ENCODE data around the gene GCG.
A peak's percentile ranks its signal among the peaks of the same experiment; 100 is the strongest.

GCG gene

DNA sequence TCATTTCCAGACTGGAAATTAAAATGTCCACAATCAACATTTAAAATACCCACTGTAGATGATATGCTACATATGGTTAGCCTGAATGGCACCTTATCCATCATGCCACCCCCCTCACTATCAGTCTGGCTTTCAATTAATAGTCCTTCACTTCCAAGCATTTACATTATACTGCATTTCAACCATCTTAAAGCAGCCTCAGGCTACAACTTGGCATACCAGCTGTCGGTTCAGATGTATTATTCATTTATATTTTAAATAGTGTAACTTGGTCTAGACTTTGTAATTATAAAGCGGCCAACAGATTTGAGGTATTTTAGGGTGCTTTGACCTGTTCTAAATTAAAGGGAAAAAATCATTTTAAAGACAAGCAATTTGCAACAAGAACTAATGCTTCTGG lies 2.6 kb downstream of the GCG start:
- no peak for DNase-seq (ENCODE audit: low read depth)

DNA sequence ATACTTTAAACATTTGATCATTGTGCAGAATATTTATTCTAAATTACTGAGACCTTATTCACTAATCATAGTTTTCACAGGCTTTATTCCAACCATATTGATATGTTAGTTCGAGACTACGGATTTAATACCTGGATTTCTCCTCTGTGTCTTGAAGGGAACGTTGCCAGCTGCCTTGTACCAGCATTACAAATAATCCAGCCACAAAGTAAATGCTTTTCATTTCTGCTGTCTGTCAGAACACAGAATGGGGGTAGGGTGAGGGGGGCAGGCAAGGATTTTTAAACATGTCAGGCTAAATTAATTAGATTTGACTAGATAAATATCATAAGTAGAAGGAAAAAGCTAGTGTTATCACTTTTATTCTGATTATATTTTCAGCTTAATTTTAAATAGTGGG lies 3.1 kb downstream of the GCG start:
- no peak for DNase-seq (ENCODE audit: low read depth)

DNA sequence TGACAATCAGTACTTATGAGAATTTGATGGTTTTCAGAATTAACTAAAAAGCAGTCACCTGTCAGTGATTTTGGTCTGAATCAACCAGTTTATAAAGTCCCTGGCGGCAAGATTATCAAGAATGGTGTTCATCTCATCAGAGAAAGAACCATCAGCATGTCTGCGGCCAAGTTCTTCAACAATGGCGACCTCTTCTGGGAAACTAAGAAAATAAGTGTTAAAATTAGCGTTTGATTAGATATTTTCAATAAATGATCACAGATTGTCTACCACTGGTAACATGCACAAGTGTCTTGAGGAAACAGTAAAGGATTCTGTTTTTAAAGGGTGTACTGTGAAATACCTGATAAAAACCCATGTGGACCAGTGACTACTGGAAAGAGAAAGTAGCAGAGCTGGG lies 8.1 kb downstream of the GCG start:
- no peak for DNase-seq (ENCODE audit: low read depth)

DNA sequence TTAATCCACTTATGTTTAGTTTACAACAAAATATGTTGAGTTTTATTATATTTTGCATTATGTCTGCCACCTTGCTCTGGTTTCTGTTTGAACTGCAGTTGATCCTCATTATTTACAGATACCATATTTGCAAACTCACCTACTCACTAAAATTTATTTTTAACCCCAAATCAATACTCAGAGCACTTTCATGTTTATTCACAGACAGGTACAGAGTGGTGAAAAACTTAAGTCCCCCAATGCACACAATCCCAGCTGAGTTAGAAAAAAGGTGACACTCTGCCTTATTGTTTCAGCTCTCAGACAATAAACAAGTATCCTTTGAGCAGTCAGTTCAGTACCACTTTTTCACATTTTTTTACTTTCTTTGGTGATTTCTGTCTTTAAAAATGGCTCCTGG lies 13.7 kb downstream of the GCG start:
- DNase-seq (ENCODE audit: low read depth), result no peak

GRCh38 chr2:162127422-162127821 lies 24.6 kb downstream of the GCG start:
- DNase-seq (ENCODE audit: low read depth), result no peak

GRCh38 chr2:162126527-162126926 lies 25.5 kb downstream of the GCG start:
- DNase-seq (ENCODE audit: low read depth), result no peak

DNA sequence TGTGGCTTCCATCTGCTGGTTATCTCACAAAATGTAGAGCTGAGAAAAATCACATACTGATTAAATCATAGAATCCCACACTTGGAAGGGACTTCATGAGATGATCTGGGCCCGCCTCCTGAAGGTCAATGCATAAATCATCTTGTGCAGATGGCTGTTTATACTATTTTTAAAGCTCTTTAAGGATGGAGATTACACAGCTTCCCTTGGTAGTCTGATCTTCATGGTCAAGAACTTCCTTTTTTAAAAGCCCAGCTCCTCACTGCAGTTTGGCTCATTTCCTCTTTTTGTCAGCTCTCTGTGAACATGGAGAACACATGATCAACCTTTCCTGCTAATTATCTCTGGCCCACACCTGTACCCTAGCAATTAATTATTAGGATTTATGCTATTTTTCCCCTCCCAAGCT lies 25.9 kb downstream of the GCG start:
- no peak for DNase-seq (ENCODE audit: low read depth)

DNA sequence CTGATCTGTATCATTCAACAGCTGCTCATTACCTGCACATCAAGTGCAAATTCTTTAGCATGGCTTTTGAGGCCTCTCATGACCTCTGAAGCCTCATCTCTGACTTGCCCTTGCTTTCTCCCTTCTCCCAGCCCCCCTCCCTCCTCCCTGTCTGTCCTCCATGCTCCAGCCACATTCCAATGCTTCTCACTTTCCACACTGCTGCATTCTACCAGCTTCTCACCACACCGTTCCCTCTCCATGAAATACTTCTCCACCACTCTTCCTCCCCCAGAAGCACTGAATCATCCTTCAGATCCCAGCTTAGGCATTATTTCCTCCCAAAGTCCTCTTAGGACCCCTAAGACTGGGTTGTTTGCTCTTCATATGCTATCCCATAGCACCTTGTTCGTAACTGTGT lies 26.9 kb downstream of the GCG start:
- no peak for DNase-seq (ENCODE audit: low read depth)

GRCh38 chr2:162123806-162124758 lies 28.0 kb downstream of the GCG start:
- DNase-seq (ENCODE audit: low read depth), result peak; percentile 51

DNA sequence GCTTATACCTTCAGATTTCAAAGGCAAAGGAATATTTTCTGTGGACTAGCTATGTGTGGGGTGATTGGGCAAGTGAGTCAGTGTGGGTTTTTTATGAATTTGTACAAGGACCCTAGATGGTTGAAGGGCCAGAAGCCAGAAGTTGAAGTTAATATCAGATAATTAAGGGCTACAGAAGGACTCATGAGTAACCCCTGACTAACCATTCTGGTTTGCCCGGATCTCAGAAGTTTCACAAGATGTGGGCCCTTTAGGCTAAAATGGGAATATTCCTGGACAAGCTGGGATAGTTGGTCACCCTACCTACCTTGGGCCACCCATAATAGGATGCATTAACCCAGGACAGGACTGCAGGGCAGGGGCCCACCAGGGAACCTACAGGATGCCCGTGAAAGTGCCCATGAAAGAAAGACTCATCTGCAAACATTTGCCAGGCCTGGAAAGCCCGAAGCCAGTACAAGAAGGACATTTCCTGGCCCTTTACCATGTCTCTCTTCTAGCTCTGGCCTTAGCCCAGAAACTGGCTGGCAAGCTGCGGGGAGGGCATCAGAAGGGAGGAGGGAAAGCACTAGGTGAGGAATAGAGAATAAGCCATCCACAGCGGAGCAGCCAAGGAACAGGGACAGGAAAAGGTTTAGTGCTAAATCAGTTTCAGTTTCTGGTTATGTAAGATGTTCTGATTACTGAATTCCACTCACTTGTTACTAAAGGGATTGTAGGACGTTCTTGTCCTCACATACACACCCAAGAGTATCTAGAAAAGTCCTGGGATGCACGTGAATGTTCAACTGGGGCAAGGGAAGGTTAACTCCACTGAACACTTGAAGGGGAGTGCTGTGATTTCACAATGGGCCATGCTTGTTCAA lies 33.6 kb downstream of the GCG start:
- peak; percentile 80 for DNase-seq (ENCODE audit: low read depth)

GRCh38 chr2:162116352-162116751 lies 35.7 kb downstream of the GCG start:
- DNase-seq (ENCODE audit: low read depth), result no peak

DNA sequence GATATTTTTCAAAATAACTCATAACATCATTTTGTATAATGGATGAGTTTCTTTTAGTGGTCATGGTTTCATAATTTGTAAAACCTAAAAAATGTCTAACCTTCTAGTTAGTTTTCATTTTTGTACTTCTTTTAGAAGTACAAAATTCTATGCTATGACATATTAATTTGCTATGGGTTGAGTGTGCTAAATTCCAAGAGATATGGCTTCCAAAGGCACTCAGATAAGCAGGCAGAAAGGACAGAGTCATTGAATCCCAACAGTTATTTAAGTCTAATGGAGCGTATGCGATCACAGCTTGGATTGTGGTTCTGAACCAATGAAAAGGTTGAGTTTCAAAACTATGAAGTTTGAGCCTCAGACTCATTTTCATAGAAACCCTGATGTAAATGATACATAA lies 37.0 kb downstream of the GCG start:
- DNase-seq (ENCODE audit: low read depth), result no peak

DNA sequence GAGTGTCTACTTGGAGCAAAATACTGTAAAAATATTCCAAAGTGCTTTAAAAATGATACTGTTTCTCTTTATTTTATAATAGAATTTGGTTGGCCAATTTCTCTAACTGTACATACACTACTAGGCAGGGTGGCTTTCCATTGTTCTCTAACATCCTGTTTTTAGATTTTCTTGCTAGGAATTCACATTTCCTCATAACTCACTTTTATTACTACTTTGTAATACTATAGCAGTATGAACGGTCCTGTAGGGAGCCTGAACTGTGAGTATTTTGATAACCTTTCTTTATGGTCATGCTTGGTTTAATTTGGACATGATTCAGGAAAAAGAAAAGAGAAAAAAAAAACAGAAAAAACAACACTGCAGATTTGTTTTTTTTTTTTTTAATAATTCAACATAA lies 37.8 kb downstream of the GCG start:
- DNase-seq (ENCODE audit: low read depth), result no peak

DNA sequence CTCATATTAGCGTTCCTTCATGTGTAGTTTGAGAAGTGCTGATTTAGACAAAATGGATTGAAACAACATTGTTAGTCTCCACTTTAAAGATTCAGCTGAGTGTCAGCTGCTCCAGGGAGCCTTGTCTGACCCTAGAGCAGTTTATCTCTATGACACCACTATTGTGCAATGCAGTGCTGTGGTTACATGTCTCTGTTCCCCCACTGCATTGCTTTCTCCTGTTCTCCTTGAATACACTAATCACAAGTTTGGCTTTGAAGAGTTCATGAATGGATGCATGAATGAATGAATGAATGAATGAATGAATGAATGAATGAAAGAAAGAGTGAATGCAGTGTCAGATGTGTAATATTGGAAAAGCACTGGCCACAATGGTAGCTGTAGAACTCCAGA lies 38.3 kb downstream of the GCG start:
- peak; percentile 89 for DNase-seq (ENCODE audit: low read depth)

DNA sequence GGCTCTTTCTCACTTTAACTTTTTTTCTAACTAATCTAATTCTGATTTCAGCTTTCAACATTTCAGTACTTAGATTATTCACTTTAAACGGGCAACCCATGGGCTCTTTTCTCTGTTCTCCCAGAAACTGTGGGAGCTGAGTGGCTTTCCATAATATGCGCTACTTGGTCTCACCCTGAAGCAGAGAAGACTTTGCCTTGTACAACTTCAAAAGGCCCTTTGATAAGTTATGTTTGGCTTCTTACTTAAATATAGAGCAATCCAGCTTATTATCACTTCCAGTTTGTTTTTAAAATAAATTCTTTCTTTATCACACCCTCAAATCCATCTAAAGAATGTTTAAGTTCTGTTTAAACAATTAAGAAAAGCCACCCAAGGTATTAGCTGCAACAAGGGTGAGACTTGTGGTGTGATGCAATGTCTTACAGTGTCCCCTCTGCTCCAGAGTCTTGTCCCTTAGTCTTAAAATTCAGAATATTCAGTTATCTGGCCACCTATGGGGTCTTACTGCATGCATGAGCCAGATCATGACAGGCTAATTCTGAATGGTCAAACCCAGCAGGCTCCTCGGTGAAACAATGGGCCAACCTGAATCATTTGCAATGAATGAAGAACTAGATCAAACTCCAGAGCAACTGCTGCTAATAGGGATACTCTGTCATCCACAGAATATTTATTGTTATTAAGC lies 38.8 kb downstream of the GCG start:
- DNase-seq (ENCODE audit: low read depth), result no peak

DNA sequence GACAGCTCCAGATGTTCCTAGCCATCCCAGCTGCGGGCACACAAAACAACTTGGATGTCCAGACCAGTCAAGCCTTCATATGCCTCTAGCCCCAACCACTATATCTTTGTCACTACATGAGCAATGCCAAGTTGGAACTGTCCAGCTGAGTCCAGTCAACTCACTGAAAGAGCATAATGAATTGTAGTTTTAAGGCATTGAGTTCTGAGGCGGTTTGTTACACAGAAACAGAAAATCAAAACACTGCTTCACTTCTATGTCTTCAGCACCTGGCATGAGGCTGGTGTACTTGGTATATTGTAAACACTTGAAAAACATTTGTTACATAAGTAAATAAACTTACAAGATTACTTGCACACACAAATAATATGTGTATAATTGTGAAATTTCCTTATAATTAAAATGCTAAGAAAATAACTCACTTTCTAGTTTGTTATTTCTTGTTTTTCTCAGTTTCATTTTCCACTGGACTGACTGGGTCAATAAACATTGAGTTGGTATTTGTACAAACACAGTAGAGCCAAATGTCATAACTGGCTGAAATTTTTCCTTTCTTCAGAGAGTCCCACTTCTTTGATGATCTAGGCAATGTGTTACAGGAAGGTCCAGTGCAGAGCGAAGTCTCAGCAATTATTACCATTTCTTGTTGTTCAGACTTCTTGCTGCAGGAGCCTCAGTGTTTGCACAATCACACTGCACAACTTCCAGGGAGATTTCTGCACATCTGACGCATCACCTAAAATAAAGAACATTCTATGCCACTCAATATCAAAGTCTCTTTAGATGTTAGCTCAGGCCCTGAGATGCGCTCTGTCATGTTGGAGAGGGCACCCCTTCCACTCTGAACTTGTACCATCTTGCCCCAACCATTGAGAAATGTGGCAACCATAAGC lies 39.8 kb downstream of the GCG start:
- no peak for DNase-seq (ENCODE audit: low read depth)

- no peak for DNase-seq (ENCODE audit: low read depth)
Measured at GRCh38 chr2:162107361-162107901, 44.6 kb downstream of the GCG start.

DNA sequence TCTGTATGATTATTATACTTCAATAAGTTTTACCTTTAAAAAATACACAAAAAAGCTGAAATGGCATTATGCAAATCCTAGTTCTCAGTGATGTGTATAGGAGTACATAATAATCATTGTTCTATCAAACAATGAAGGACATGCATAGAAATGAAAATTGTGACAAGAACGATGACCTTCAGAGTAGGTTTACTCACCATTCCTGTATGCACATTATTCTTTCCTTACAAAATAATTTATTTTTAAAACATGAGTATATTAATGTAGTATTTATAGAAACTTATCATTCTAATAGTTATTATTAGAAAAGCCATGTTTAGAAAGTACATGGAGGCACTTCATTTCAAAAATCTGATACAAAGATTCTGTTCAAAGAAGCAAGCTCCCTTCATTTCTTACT lies 45.3 kb downstream of the GCG start:
- no peak for DNase-seq (ENCODE audit: low read depth)

- no peak for DNase-seq (ENCODE audit: low read depth)
Measured at GRCh38 chr2:162106146-162106551, 45.9 kb downstream of the GCG start.

GRCh38 chr2:162103443-162104009 lies 48.5 kb downstream of the GCG start:
- DNase-seq (ENCODE audit: low read depth), result no peak

DNA sequence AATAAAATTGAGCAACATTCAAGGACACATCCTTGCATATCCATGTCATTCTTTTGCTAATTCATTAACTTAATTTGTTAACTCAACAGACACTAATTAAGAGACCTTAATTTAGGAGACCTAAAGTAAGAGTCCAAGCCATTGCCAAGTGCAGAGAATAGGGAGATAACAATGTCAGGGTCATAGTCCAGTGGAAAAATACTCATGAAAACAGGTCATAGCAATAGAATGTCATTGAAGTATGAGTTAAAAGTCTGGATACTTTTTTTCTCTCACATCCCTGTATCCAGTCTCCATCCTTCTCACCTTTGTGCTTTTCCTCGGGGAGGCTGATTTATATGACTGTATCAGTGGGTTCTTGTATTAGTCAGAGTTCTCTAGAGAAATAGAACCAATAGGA lies 51.5 kb downstream of the GCG start:
- DNase-seq (ENCODE audit: low read depth), result no peak

All from iris pigment epithelial cell (primary cell).